ENCODE results near the gene CACNA1B.

Gene CACNA1B

GRCh38 chr9:138052635-138053320 is 175.2 kb downstream of the CACNA1B start:
- Mint-ChIP-seq H3K9me3 (no peaks in the 10 kb centered on the region), H3K27ac (no peak overlapping the region), H3K4me3 (no peak overlapping the region), H3K27me3 (peaks cover 32% of the 10 kb centered on the region), H3K4me1 (no peaks in the 10 kb centered on the region), H3K36me3 (no peaks in the 10 kb centered on the region)
- no peak for ATAC-seq

- Mint-ChIP-seq H3K27me3 (peaks cover 32% of the 10 kb centered on the region), H3K9me3 (no peaks in the 10 kb centered on the region), H3K4me3 (no peak overlapping the region), H3K36me3 (no peaks in the 10 kb centered on the region), H3K4me1 (no peaks in the 10 kb centered on the region), H3K27ac (no peak overlapping the region)
- peak; percentile 13 for ATAC-seq
Observed at GRCh38 chr9:138053321-138053868, 175.8 kb downstream of the CACNA1B start.

DNA sequence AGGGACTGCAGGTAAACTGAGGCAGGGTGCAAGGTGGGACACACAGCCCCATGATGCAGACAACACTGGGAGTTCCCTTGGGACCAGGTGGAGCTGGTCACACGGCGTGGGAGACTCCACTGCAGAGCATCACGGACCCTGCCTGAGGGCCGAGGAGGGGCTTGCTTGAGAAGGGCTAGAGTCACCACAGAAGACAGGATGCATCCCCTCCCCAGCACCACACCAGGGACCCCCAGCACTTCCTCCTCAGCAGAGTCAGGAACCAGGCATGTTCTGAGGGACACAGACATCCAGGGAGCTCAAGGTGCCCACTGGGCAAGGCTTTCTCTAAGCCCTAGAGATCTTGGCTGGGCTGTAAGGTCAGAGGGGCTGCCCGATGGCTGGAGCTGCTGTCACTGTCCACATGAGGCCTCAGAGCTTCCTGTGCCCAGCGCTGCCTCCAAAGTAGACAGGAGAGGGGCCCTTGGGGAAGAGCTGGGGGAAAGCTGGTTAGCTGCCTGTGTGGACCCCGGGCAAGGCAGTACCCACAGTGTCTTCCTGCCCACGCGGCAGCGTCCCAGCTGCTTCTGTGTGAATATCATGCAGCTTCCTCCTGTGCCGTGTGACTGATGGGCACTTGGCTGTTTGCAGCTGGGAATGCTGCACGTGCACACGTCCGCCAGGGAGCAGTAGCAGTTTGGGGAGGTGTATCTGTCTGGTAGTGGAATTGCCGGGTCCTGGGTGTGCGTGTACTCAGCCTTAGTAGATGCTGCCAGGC is 176.6 kb downstream of the CACNA1B start:
- no peak for ATAC-seq
- no peak overlapping the region for H3K4me3 Mint-ChIP-seq
- no peak overlapping the region for H3K27ac Mint-ChIP-seq
- H3K4me1 Mint-ChIP-seq, result no peaks in the 10 kb centered on the region
- no peaks in the 10 kb centered on the region for H3K9me3 Mint-ChIP-seq
- H3K36me3 Mint-ChIP-seq, result no peaks in the 10 kb centered on the region
- H3K27me3 Mint-ChIP-seq, result peaks cover 32% of the 10 kb centered on the region

DNA sequence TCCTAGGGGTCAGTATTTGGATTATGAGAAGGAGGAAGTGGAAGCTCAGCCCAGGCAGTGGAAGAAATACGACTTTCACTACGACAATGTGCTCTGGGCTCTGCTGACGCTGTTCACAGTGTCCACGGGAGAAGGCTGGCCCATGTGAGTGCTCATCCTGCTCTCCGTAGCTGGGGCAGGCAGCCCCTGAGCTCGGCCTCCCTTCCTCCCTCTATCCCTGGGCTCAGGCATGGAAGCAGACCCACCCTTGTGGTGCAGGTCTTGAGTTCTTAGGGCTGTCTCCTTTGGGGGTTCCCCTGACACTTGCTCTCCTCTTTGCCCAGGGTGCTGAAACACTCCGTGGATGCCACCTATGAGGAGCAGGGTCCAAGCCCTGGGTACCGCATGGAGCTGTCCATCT is 180.1 kb downstream of the CACNA1B start:
- no peak for ATAC-seq
- no peaks in the 10 kb centered on the region for H3K9me3 Mint-ChIP-seq
- H3K4me1 Mint-ChIP-seq, result no peaks in the 10 kb centered on the region
- peaks cover 4% of the 10 kb centered on the region for H3K27me3 Mint-ChIP-seq
- no peaks in the 10 kb centered on the region for H3K36me3 Mint-ChIP-seq
- no peak overlapping the region for H3K27ac Mint-ChIP-seq
- H3K4me3 Mint-ChIP-seq, result no peak overlapping the region

- H3K9me3 Mint-ChIP-seq, result no peaks in the 10 kb centered on the region
- H3K36me3 Mint-ChIP-seq, result no peaks in the 10 kb centered on the region
- H3K27me3 Mint-ChIP-seq, result no peaks in the 10 kb centered on the region
- no peak for ATAC-seq
- H3K27ac Mint-ChIP-seq, result no peak overlapping the region
- no peaks in the 10 kb centered on the region for H3K4me1 Mint-ChIP-seq
- H3K4me3 Mint-ChIP-seq, result no peak overlapping the region
Observed at GRCh38 chr9:138058181-138058580, 180.6 kb downstream of the CACNA1B start.

GRCh38 chr9:138059196-138059595 is 181.6 kb downstream of the CACNA1B start:
- Mint-ChIP-seq H3K9me3 (no peaks in the 10 kb centered on the region), H3K36me3 (no peaks in the 10 kb centered on the region), H3K4me1 (no peaks in the 10 kb centered on the region), H3K27me3 (peaks cover 4% of the 10 kb centered on the region), H3K27ac (no peak overlapping the region), H3K4me3 (no peak overlapping the region)
- ATAC-seq, result no peak

DNA sequence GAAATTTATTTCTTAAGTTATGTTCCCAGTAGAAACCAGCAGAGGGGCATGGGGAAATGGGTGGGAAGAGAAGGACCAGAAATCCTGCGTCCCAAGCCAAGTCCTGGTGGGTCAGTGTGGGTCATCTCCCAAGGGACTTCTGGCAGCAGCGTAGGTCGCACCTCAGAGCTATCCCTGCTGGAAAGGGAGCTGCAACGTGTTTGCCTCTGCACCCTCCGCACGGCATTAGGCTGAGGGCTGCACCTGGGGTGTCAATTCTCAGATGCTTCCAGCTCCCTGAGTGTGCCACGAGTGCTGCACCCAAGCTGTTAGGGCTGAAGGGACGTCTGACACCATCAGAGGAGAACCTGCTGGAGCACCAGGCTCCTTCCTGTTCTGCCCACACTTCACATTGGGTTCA is 182.8 kb downstream of the CACNA1B start:
- Mint-ChIP-seq H3K4me1 (no peaks in the 10 kb centered on the region), H3K27me3 (peaks cover 16% of the 10 kb centered on the region), H3K9me3 (no peaks in the 10 kb centered on the region), H3K36me3 (no peaks in the 10 kb centered on the region), H3K4me3 (no peak overlapping the region), H3K27ac (no peak overlapping the region)
- no peak for ATAC-seq

DNA sequence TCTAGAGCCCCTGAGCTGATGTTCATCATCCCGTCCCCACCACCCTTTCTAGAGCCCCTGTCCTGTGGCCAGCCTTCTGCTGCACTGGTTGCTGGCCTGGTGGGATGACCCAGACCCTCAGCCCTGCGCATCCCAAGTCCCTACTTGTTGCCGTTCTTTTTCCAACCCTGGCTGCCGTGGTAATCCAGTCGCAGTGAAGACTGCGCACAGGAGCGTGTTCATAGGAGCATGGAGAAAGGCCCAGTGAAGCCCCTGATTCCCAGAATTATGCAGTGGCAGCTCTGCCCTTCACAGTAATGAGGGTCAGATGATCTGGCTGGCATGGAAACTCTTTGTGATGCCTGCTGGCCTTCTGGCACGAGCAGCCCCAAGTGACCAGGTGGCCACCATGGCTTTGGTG is 183.3 kb downstream of the CACNA1B start:
- Mint-ChIP-seq H3K4me3 (no peak overlapping the region), H3K36me3 (no peaks in the 10 kb centered on the region), H3K4me1 (no peaks in the 10 kb centered on the region), H3K27me3 (peaks cover 21% of the 10 kb centered on the region), H3K27ac (no peak overlapping the region), H3K9me3 (no peaks in the 10 kb centered on the region)
- ATAC-seq, result no peak

DNA sequence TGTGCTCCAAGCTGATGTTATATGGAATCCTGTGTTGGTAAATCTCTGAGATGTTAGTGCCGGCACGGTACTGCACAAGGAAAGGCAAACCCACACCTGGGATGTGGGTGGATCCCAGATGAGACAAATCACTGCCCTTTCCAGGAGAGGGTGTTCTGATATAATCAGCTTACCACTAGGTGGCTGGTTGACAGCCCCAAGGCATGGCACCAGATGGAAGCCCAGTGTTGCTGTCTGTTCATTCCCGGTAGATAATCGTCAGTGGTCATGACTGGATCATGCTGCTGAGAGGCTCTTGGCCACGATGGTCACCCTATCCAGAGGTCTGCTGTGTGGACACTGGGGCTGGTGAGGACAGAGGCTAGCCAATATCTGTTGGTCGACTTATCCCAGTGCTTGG is 184.0 kb downstream of the CACNA1B start:
- no peaks in the 10 kb centered on the region for H3K4me1 Mint-ChIP-seq
- H3K36me3 Mint-ChIP-seq, result no peaks in the 10 kb centered on the region
- no peaks in the 10 kb centered on the region for H3K9me3 Mint-ChIP-seq
- H3K27me3 Mint-ChIP-seq, result peaks cover 28% of the 10 kb centered on the region
- H3K4me3 Mint-ChIP-seq, result no peak overlapping the region
- ATAC-seq, result no peak
- H3K27ac Mint-ChIP-seq, result no peak overlapping the region

DNA sequence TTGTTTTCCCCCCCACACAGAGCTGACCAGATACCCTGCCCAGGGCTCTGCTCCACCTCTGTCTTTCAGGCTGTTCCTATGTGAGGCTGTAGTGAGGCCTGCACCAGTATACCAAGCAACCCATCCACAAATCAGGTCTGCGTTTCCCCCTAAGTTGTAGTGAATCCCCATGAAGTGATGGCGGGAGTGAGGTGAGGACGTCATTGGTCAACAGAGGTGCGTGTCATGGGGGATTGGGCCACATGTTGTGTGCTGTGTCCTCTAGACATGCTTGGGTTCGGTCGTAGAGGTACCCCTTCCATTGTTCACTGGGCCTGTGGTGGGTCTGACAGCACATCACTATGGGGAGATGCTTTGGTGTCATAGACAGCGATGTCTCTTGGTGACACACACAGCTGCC is 184.6 kb downstream of the CACNA1B start:
- Mint-ChIP-seq H3K36me3 (no peaks in the 10 kb centered on the region), H3K27ac (no peak overlapping the region), H3K9me3 (no peaks in the 10 kb centered on the region), H3K4me1 (no peaks in the 10 kb centered on the region), H3K4me3 (no peak overlapping the region), H3K27me3 (peaks cover 34% of the 10 kb centered on the region)
- no peak for ATAC-seq

DNA sequence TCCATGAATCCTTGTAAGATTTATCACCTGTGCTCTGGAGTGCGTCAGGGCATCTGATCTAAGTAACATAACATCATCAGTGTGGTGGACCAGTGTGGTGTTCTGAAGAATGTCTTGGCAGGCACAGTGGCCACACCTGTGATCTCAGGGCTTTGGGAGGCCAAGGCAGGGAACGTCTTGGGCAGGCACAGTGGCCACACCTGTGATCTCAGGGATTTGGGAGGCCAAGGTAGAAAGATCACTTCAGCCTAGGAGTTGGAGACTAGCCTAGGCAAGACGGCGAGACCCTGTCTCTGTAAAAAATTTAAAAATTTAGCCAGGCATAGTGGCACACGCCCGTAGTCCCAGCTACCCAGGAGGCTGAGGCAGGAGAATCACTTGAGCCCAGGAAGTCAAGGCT is 185.5 kb downstream of the CACNA1B start:
- Mint-ChIP-seq H3K9me3 (no peaks in the 10 kb centered on the region), H3K27ac (no peak overlapping the region), H3K36me3 (no peaks in the 10 kb centered on the region), H3K4me1 (no peaks in the 10 kb centered on the region), H3K27me3 (peaks cover 35% of the 10 kb centered on the region), H3K4me3 (no peak overlapping the region)
- ATAC-seq, result no peak

DNA sequence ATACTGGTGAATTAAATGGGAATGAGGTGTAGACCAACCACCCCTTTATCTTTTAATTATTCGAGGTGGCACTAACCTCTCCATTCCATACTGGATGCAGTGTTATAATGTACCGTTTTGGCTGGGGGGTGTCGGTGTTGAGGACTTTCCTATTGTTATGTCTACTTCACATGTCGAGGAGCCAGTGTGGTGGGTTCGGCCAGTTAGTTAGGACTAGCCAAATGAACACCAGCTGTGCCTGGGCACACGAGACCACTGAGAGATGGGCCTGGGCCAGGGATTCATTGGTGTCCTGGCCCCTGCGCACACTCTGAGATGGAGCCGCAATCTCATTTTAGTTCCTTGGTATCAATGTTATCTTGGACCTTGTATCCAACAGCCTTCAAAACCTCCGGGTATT is 186.2 kb downstream of the CACNA1B start:
- Mint-ChIP-seq H3K4me3 (no peak overlapping the region), H3K27ac (no peak overlapping the region), H3K4me1 (no peaks in the 10 kb centered on the region), H3K27me3 (peaks cover 35% of the 10 kb centered on the region), H3K36me3 (no peaks in the 10 kb centered on the region), H3K9me3 (no peaks in the 10 kb centered on the region)
- no peak for ATAC-seq

DNA sequence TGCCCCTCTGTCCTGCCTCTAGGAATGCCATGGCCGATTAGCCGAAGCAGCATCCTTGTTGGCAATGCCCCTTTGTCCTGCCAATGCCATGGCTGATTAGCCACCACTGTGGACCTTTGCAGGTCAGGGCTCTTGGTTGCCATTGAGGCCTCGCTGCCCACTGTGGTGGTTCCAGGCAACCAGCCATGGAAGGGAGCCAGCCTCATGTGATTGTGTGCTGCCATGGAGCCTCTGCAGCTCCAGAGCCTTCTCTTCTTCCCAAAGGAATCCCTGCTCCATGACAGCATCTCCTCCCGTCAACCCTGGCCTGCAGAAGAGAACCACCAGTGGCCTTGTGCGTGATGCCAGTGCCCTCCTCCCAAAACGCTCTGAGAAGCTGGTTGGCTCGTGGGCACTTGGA is 187.0 kb downstream of the CACNA1B start:
- Mint-ChIP-seq H3K27ac (no peak overlapping the region), H3K36me3 (no peaks in the 10 kb centered on the region), H3K4me3 (no peak overlapping the region), H3K4me1 (peaks cover 2% of the 10 kb centered on the region), H3K27me3 (peaks cover 35% of the 10 kb centered on the region), H3K9me3 (no peaks in the 10 kb centered on the region)
- ATAC-seq, result no peak

DNA sequence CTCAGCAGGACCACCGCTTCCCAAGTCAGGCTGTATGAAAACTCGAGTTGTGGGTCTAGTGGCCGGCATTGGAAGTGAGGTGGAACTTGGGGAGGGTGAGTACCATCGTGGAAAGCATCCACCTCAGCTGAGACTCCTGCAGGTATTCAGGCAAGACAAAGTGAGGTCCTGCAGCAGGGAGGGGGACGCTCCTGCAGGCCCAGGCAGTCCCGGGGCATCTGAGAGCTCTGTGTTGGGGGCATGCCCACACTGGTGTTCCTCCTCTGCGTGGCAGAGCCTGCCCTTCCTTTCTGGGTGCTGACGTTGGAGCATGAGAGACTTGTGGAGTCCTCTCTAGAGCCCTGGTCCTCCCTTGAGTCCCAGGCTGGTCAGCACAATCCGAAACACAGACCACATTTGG is 187.7 kb downstream of the CACNA1B start:
- H3K4me3 Mint-ChIP-seq, result no peak overlapping the region
- H3K27me3 Mint-ChIP-seq, result peaks cover 42% of the 10 kb centered on the region
- H3K36me3 Mint-ChIP-seq, result no peaks in the 10 kb centered on the region
- ATAC-seq, result no peak
- peaks cover 5% of the 10 kb centered on the region for H3K4me1 Mint-ChIP-seq
- H3K27ac Mint-ChIP-seq, result no peak overlapping the region
- no peaks in the 10 kb centered on the region for H3K9me3 Mint-ChIP-seq

- Mint-ChIP-seq H3K27ac (no peak overlapping the region), H3K27me3 (peaks cover 50% of the 10 kb centered on the region), H3K36me3 (no peaks in the 10 kb centered on the region), H3K4me1 (peaks cover 5% of the 10 kb centered on the region), H3K4me3 (no peak overlapping the region), H3K9me3 (no peaks in the 10 kb centered on the region)
- ATAC-seq, result no peak
Observed at GRCh38 chr9:138066049-138066448, 188.5 kb downstream of the CACNA1B start.

Data from stimulated activated memory B cell treated with anti-CD40 and anti-IgM and Interleukin-4, amounts not matched to agents 10 μg/mL and 1 μg/mL and 100 μg/mL, for 72 hours (primary cell).